ENCODE results near the gene CARD14. TPM values are rescaled to one million over a fixed set of nuclear protein-coding genes. Genes with fewer than 3 reads are reported as not detected.

Gene CARD14
- total and polyA plus RNA-seq, 2 of the 13 experiments (the other 11 are each of a cell fraction or from before 2014, with no cell fraction given) = 0.11 TPM; not detected in 1

GRCh38 chr17:80236911-80237310, 67.1 kb downstream of the CARD14 start (continued):
- no peak for TF ChIP-seq POLR2A (IDR thresholded peaks at IDR 0.05; ENCODE audit: insufficient read depth in 1 of 2, low read depth in 2 of 2, low read length in 2 of 2)
- TF ChIP-seq ATF7 (IDR thresholded peaks at IDR 0.05) = no peak
- TF ChIP-seq ATF7 (CRISPR knock-in tag; IDR thresholded peaks at IDR 0.05) = no peak

DNA sequence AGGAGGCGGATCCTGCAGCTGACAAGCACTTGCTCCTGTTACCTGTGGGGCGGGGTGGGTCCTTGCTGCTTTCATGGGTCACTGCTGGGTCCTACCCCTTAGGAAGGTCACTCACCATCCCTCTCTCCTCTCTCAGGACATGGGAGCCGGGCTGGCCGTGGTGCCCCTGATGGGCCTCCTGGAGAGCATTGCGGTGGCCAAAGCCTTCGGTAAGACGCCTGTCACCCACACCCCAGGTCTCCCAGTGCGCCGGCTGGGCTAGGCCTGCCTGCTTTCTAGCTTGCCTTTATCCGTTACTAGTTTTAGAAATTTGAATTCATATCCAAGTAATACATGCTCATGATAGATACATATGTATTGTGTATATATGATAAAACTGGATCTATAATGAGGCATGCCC, 67.6 kb downstream of the CARD14 start:
- no peak for FAIRE-seq
- CTCF ChIA-PET (ENCODE audit: low intra/inter-chr PET ratio, low total read pairs) = no interaction called here
- H3K4me2 ChIP-seq (ENCODE audit: low read depth, low read length) = no peak overlapping the region

More for the DNA sequence above, 67.6 kb downstream of the CARD14 start:
- intact Hi-C loops (cut with micrococcal nuclease; ENCODE audit: unreplicated experiment) (no loop called here), in situ Hi-C loops (cut with HindIII; ENCODE audit: extremely low pct_ligation_motif_present, low pct_unique_long_range_greater_than_20kb) (no loop called here)
- H3K27ac ChIP-seq (ENCODE audit: extremely low read length, insufficient read depth, low read length) = no peak overlapping the region
- H3K36me3 ChIP-seq (replicated peaks in 1 of 2; ENCODE audit: control insufficient read depth in 1 of 2, insufficient read depth in 2 of 2, low read length in 2 of 2) = peaks cover 9 to 40% of the 10 kb centered on the region in 2 experiments; a peak in 4 of 5 replicates
- no peak overlapping the region for H3K9ac ChIP-seq (ENCODE audit: insufficient read depth, low read depth, low read length)
- POLR2A ChIA-PET = interaction anchor here (0.6 kb wide), 1 partner anchor 98 kb away, joined by 3 read pairs; no protein-coding TSS in a partner anchor
- no peak for ATAC-seq
- WGBS (ENCODE audit: low lambda C conversion rate) = 91% methylated on average over 9 of the region's 10 CpGs
- H4K20me1 ChIP-seq (ENCODE audit: insufficient read depth, low read length) = no peaks in the 10 kb centered on the region
- no peak overlapping the region for H3K4me3 ChIP-seq (replicated peaks in 1 of 3; ENCODE audit: insufficient read depth in 1 of 3, low read depth in 2 of 3, low read length in 3 of 3)
- TF ChIP-seq, protein P1, sequence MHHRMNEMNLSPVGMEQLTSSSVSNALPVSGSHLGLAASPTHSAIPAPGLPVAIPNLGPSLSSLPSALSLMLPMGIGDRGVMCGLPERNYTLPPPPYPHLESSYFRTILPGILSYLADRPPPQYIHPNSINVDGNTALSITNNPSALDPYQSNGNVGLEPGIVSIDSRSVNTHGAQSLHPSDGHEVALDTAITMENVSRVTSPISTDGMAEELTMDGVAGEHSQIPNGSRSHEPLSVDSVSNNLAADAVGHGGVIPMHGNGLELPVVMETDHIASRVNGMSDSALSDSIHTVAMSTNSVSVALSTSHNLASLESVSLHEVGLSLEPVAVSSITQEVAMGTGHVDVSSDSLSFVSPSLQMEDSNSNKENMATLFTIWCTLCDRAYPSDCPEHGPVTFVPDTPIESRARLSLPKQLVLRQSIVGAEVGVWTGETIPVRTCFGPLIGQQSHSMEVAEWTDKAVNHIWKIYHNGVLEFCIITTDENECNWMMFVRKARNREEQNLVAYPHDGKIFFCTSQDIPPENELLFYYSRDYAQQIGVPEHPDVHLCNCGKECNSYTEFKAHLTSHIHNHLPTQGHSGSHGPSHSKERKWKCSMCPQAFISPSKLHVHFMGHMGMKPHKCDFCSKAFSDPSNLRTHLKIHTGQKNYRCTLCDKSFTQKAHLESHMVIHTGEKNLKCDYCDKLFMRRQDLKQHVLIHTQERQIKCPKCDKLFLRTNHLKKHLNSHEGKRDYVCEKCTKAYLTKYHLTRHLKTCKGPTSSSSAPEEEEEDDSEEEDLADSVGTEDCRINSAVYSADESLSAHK (CRISPR knock-in tag; IDR thresholded peaks at IDR 0.05; ENCODE audit: borderline replicate concordance) = no peak
- TF ChIP-seq DMTF1 (CRISPR knock-in tag; IDR thresholded peaks at IDR 0.05) = no peak
- TF ChIP-seq SP140L (CRISPR knock-in tag; IDR thresholded peaks at IDR 0.05; ENCODE audit: borderline replicate concordance) = no peak
- no peak for TF ChIP-seq SP5 (CRISPR knock-in tag; IDR thresholded peaks at IDR 0.05; ENCODE audit: borderline replicate concordance, low read depth)
- TF ChIP-seq CENPBD1 (CRISPR knock-in tag; IDR thresholded peaks at IDR 0.05; ENCODE audit: borderline replicate concordance, low read depth) = no peak
- no peak for TF ChIP-seq ARNT2 (CRISPR knock-in tag; IDR thresholded peaks at IDR 0.05; ENCODE audit: low read depth)
- no peak for TF ChIP-seq IKZF1 (IDR thresholded peaks at IDR 0.05)
- TF ChIP-seq MAFF (IDR thresholded peaks at IDR 0.05; ENCODE audit: low read depth, low read length) = no peak
- TF ChIP-seq PAX8 (CRISPR knock-in tag; IDR thresholded peaks at IDR 0.05; ENCODE audit: borderline replicate concordance) = no peak
- no peak for TF ChIP-seq EP300 (IDR thresholded peaks at IDR 0.05; ENCODE audit: low read depth in 2 of 2, low read length in 2 of 2)
- TF ChIP-seq EP300 (CRISPR knock-in tag; IDR thresholded peaks at IDR 0.05; ENCODE audit: borderline replicate concordance) = no peak
- BruUV-seq (replicated peaks) = no TSS peak
- peaks cover 5% of the 10 kb centered on the region; the same call in 1 of the 2 replicates for H3K9me3 ChIP-seq (ENCODE audit: low read length)
- no peaks in the 10 kb centered on the region for H3K79me2 ChIP-seq (ENCODE audit: insufficient read depth, low read length)
- no peaks in the 10 kb centered on the region for H3K4me1 ChIP-seq (ENCODE audit: insufficient read depth, low read length)
- H3K27me3 ChIP-seq (ENCODE audit: control insufficient read depth in 1 of 2, insufficient read depth in 2 of 2, low read length in 2 of 2) = no peaks in the 10 kb centered on the region; a peak in 1 of 5 replicates
- no peak for DNase-seq (ENCODE audit: low spot score)
- no peak overlapping the region for H2AFZ ChIP-seq (ENCODE audit: low read length)
